CD4-positive, alpha-beta T cell treated with Interleukin-21 for 1 hour (primary cell): ENCODE data around the gene DGKD.

Experiments
- DNase-seq: peaks from one replicate; pipeline ENCODE4 v3.0.0-alpha.2; 2020

DGKD gene

DNA sequence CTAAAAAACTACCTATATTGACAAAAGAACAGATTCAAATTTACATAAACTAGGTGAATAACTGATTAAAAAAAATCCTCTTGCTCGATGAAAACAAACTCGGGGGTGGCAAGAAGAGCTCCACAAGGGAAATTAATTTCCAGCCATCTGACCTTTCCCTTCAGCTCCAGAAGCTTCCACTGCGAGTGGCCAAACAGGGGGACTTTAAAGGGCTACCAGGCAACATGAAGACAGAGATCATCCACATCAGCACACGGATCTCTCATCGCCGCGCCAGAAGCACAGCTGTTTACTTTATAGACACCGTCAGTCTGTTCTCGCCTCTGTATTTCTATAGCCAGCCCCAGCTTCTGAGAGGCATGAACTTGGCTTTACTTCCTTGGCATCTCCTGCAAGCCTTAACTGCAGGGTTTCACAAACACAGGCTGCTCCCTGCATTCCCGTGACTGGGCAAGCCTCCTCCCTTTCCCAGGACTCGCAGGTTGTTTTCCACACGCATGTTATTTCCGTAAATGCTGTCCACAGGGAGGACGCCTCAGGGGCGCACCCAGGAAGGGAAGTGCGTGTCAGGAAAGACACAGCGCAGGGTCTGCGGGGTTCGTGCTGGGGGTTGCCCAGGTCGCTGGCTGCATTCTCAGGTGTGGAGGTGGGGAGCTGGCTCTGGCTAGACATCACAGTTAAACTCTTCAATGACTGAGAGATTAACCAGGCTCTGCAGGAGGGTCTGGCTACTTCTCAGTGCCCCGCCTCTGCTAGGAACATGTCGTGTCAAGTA, 127.3 kb downstream of the DGKD start:
- no peak for DNase-seq

DNA sequence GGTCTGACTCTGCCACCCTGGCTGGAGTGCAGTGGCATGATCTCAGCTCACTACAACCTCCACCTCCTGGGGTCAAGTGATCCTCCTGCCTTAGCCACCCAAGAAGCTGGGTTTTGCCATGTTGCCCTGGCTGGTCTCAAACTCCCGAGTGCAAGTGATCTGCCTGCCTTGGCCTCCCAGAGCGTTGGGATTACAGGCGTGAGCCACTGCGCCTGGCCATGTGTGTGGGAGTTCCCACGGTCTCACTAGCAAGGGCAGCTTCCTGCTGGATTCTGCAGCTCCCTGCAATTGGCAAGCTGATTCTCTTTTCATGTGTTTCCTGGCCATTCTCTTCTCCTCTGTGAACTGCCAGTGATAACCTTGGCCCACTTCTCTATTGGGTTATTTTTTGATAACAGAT, 128.3 kb downstream of the DGKD start:
- no peak for DNase-seq

DNA sequence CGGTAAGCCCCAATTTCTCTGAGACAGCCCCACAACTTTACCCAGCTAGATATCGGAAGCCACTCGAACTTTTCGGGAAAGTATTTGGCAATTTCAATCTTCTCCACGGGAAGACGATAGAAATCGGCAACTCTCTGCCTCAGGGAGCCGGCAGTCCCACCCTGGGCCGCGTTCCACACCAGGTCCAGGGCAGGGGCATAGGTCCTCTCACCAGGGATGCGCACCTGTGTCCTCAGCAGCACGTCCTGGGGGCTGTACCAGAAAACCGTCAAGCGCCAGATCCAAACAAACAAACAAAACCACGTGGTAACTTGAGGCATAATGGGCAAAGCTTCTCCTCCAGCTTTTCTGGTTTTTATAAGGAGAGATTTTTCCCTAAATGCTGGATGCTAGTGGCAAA, 131.4 kb downstream of the DGKD start:
- DNase-seq = no peak

DNA sequence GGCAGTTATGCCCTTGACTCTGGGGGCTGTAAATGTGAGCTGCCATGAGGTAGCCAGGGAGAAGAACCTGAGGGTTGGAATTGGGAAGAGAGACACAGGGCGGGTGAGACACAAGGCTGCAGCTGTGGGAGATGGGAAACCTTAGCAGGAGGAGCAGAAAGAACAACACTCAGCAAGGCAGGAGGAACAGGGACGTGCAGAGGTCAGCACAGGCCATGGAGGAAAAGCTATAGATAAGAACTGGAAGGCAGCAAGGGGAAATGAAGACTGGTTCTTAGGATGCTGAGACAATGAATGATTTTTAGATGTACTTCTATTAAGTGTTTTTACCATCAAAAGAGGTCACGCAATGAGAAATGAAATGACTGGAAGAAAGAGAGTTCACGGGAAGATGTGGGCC, 132.1 kb downstream of the DGKD start:
- no peak for DNase-seq

DNA sequence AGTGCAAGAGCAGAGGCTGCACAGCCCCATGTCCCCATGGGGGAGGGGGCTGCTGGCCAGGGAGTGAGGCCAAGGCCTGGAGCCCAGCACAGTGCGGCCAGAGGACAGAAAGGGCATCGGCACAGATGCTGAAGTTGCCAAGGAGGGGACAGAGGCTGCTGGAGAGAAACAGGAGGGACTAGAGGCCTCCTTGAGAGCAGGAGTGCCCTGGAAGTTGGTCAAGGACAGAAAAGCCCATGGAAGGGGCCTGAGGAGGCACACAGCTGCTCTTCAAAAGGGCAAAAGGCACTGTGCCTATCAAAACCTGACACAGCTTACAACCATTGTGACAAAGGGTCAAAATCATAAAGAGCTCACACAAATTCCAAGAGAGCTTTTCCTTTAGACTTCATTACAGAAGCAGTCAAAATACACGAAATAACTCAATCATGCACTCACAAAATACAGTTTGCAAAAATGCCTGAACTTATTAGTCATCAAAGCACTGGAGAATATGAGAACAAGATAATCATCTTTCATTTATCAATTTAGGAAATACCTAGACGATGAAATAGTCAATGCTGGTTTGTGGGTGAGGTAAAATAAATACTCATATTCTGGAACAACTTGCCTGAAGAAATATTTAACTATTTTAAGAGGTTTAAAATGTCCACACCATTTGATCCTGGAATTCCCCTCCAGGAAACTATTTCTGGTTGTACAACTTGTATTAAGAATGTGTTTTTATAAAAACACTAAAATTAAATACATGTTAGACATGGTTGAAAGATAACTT, 132.7 kb downstream of the DGKD start:
- DNase-seq = no peak

DNA sequence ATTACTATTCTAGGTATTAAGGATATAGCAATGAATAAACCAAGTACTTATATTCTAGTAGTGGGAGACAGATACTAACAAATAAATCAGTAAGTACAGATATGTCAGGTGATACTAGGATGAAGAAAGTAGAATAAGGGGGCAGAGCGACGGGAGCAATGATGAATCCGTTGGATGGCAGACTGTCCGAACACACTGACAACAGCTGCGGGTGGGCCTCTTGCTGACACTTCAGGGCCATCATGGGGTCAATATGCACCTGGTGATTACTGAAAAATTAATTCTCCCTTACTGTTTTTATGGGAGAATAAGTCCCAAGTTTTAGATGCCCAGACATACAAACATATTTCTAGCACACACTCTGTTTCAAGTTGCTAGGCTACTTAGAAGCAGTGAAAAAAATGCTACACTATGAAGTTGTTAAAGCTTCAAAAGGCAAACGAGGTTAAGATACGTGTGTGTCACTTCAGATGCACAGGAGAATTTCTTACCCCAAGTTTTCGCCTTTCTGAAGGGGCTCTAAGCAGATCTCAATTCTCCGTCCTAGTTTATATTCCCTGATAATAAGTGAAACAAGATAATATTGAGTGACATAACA, 133.6 kb downstream of the DGKD start:
- no peak for DNase-seq

DNA sequence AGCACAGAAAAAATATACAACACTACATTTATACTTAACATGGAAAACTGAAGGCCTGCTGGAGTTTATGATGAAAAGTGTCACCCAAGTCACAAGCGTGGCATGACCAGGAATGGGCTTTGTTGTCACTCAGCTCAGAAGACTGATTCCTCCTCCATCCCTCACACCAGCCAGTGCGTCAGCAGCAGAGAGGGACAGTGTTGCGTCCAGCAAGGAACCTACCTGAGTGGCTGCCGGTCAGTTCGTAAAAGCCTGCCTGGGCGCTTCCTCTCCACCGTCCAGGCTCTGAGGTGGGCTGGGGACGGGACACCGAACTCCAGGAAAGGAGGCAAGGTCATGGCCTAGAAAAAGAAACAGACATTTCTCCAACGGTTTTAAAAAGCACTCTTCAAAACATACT, 134.8 kb downstream of the DGKD start:
- DNase-seq = no peak

DNA sequence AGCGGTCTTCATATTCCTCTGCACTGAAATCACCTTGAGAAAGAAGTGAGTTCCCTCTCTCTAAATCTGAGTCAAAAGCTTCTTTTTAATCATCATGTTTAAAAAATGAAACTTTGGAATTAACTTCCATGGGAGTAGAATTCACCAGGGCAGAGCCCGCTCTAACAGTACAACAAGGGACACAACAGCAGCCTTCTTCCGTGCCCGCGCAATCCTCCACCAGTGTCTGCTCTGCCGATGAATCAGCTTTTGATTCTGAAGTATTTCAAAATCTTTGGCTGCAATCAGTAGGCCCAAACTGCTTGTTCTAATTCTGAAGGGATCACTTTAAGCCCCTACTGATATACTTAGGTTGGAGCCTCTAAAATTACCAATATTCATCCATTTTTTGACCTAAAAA, 135.4 kb downstream of the DGKD start:
- DNase-seq = no peak

DNA sequence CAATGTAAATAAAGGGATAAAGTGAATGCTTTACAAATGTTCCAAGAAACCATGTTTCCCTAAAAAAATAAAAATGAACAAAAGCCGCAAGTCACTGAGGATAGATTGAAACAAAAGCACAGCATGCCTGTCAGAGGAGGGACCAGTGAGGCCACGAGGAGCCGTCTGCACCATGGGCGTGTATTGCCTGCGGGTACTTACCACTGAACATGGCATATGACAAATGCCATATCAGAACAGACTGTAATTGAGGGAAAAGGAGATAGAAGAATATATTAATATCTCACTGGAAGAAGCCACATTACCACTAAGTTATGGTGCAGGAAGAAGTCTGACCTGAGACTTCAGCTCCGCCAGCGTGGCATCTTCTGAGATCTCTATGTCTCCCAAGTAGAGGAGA, 136.5 kb downstream of the DGKD start:
- no peak for DNase-seq

DNA sequence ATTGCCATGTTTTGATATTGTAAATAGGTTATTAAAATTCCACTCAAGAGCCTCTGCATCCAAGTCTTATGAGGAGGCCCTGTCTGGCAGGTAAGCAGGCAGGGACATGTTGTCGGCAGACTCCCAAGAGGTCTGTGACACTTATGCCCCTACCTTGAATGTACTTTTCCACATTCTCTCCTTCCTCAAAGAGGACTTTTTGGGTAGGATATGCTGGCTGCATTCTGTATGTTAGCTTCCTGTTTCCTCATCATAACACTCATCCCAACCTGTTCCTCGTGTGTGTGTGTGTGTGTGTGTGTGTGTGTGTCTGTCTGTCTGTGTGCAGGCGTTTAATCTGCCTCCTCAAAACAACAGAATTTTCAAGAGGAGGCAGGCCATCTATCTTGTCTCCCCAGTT, 137.0 kb downstream of the DGKD start:
- no peak for DNase-seq

DNA sequence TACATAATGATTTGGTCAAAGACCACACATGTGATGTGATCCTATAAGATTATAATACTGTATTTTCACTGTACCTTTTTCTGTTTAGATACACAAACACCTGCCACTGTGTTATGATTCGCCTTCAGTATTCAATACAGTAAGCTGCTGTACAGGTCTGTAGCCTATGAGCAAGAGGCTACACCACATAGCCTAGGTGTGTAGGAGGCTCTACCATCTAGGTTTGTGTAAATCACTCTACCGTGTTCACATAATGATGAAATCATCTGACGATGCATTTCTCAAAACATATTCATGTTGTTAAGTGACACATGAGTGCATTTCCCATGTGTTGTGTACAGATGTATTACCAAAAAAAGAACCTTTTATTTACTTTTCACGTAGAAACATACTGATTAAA, 137.8 kb downstream of the DGKD start:
- no peak for DNase-seq

DNA sequence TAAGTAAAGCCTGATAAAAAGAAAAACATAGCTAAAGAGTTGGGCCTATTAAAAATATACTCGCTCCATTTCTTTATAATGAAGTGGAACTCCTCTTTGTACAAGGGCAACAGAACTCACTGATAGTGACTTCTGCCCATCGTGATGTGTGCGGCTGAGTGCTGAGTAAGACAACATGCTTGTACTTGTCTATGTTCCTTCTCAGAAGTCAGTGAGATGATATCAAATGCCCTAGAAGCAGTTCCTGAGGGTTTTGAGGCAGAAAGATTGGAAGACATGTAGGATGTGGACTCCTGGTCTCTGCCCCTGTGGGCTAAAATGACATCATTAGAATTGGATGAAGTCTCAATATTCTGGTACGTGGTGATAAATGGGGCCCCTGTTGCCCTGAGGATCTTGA, 138.5 kb downstream of the DGKD start:
- DNase-seq = no peak

DNA sequence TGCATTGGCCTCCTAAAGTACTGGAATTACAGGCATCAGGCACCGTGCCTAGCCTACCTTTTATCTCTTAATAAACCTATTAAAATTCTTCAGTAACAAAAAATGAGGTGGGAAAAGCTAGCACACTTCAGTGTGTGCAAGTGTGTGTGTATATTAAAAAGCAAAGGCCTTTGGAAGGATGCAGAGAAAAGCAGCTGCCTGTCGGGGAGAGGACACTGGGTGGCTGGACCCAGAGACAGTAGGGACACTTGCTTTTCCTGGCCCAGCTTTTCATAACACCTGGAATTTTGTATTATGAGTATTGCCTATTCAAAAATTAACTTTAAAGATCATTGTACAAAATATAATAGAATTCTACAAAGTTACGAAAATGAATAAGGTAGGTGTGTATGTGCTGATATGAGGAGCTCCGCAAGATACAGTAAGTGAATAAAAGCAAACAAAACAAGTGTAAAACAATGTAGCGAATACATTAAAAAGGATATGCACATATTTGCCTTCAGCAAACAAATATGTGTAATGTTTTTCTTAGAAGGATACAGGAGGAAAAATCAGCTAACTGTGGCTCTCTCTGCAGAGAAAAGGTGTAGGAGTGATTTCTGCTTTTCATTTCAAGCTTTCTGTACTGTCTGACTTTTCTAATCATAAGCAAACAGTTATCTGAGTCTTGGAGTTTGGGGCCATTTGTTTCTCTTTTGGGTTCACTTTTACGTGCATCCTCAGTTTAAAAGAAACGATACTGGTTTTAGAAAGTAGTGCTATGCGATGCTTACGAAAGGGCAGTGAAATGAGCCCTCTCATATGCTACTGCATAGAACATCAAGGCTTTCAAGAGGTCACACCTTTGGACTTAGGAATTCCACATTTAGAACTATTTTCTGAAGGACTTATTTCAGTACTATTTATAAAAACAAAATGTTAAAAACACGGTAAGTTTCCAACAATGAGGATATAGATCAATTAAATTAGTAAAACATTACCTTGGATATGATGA, 141.5 kb downstream of the DGKD start:
- no peak for DNase-seq

DNA sequence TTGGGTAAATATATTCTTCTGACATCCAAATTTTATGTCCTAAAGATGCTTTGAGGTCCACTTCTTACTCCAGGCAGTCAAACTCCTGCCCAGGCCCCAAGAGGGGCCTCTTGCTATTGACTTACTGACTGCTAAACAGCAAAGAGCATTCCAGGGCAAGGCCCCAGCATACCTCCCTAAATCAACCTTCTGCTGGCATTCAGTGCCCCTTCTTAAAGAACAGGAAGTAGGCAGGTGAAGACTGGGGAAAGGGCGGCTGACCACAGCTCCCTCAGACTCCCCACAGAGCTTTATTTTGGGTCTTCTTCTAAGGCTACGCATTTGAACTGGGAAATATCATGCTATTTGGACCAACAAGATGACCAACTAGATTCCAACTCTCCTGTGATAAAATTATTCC, 143.4 kb downstream of the DGKD start:
- DNase-seq = no peak

DNA sequence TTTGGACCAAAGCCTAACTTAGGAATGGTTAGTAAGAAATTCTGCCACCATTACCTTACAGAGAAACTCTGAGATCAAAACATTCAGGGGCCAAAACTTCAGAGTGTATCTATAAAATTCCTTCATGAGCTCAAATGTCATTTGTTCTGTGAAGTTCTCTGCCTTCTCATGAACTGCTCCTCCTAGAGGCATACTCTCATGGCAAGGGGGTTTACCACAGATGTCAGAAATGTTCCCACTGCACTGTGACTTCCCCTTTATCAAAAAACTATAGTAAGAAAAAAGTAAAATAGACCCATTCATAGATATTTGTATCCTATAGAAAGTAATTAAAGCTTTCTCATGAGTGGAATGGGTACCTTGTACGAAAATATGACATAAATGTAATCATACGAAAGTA, 143.8 kb downstream of the DGKD start:
- no peak for DNase-seq

DNA sequence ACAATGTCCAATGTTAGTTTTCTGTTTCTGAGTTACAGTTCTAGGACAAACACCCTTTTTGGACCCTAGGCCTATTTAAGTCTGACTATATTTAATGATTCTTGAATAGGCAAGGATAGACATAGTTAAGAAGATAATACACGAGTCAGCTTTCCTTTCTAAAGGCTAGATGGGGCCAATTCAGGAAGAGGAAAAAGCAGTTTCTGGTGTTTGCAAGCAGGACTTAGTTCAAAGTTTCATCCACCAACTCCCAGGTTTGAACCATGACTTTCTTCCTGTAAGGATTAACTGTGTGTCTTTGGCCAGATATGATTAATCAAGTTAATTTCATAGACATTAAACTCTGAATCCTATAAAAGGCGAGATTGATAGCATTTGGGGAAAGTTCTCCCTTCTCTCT, 145.6 kb downstream of the DGKD start:
- no peak for DNase-seq

DNA sequence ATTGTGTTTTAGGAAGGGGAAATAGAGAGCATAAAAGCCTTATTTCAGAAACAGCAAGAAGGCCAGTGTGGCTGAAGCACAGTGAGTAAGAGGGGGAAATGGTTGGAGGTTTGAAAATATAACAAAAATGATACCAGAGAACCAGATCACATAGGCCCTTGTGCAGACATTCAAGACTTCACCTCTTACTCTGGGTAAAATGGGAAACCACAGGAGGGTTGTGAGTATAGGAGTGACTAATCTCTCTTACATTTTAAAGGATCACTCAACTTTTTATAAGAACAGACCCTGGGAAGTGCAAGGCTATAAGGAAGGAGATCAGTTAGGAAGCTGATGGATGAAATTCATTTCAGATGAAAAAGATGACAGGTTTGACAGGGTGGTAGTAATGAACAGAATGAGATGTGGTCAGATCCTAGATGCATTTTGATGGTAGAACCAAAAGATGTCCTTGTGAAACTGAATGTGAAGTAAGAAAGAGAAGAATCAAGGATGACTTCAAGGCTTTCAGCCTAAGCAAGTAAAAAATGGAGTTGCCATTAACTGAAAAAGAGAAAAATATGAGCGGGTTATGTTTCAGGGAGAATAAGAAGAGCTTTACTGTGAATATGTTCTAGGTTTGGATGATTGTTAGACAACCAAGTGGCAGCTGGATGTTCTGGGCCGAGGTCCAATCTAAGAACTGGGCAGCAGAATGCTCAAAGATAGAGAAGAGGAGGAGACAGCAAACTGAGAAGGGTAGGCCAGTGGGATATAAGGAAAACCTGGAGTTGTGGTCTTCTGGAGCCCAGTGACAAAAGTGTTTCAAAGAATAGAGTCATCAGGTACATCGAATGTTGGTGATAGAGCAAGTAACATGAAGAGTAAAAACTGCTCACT, 147.1 kb downstream of the DGKD start:
- DNase-seq = no peak

DNA sequence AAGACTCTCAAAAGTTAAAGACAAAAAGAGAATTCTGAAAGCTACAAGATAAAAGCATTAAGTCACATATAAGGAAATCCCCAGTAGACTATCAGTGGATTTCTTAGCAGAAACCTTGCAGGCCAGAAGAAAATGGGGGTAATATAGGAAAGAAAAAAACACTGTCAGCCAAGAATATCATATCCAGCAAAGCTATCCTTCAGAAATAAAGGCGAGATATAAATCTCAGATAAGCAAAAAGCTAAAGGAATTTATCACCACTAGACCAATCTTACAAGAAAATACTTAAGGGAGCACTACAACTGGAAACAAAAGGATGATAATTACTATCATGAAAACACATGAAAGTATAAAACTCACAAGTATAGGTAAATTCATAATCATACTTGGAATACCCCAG, 149.2 kb downstream of the DGKD start:
- no peak for DNase-seq

DNA sequence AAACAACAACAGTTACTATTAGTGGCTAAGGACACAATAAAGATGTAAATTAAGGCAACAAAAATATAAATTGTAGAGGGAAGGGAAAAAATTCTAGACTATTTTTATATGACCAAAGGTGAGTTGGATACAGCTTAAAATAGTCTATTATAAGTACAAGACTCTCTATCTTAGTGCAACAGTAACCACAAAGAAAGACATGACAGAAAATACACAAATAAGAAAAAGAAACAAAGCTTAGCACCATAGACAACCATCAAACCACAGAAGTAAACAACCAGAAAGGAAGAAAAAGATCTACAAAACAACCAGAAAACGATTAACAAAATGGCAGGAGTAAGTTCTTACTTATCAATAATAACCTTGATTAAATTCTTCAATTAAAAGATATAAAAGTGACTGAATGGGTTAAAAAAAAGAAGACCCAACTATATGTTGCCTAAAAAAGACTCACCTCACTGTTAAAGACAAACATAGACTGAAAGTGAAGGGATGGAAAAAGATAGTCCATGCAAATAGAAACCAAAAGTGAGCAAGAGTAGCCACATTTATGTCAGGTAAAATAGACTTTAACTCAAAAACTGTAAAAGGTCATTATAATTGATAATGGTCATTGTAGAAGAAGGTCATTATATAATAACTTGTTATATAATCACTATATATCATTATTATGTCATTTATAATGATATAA, 149.8 kb downstream of the DGKD start:
- DNase-seq = no peak

DNA sequence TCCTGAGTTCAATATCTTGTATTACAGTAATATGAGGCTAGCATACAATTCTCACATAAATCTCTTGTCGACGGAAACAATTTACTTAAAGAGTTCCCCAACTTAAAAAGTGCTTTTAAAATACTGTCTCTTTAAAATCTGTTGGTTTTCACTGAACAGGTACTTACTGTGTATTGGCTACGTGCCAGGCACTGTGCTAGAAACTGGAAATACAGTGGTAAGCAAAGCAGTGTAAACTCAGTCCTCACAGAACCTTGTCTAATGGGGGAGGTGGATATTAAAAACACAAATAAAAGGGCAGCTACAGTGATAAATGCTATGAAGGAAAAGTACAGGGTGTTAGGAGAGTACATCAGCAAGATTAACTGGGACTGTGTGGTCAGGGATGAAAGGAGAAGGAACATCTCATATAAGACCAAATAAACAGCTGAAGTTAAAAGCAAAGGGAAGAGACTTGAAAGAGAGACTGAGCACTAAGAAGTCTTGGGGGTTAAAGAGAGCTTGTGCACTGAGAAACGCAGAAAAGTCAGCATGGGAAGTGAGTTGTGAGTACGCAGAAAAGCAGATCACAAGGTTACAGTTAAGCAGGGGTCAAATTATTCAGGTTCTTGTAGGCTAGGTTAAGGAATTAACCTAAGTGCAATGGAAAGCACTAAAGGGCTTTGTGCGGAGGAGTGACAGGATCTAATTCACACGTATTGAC, 159.8 kb downstream of the DGKD start:
- no peak for DNase-seq
